ENCODE results near the gene NHLRC4.
"Not testable (repeated sequence)": the region's sequence is repeated elsewhere in the genome, so short reads cannot be mapped to it uniquely, and the experiment has no call there.

The NHLRC4 gene

GRCh38 chr16:586047-586644, 19.3 kb downstream of the NHLRC4 start:
- DNase-seq = no peak

GRCh38 chr16:586645-587590, 20.1 kb downstream of the NHLRC4 start:
- DNase-seq = no peak

GRCh38 chr16:588639-588888, 21.8 kb downstream of the NHLRC4 start:
- no peak for DNase-seq

GRCh38 chr16:588889-589657, 22.3 kb downstream of the NHLRC4 start:
- DNase-seq = peak; percentile 98

GRCh38 chr16:589658-590187, 22.9 kb downstream of the NHLRC4 start, which contains the start of gene RAB40C:
TSS of gene RAB40C (plus strand) at chr16:590066. CDS start at chr16:590292, 226 bp downstream.
- DNase-seq = peak; percentile 99

- no peak for DNase-seq
Measured at GRCh38 chr16:590188-590814, 23.5 kb downstream of the NHLRC4 start.

- no peak for DNase-seq
Measured at GRCh38 chr16:590815-591200, 24.0 kb downstream of the NHLRC4 start.

- DNase-seq = no peak
Measured at GRCh38 chr16:591231-591630, 24.4 kb downstream of the NHLRC4 start.

GRCh38 chr16:591892-592517, 25.2 kb downstream of the NHLRC4 start:
- DNase-seq = no peak

- DNase-seq = no peak
Measured at GRCh38 chr16:592518-593306, 25.9 kb downstream of the NHLRC4 start.

- DNase-seq = no peak
Measured at GRCh38 chr16:593406-593805, 26.6 kb downstream of the NHLRC4 start.

GRCh38 chr16:593807-594206, 27.0 kb downstream of the NHLRC4 start:
- no peak for DNase-seq

- DNase-seq = no peak
Measured at GRCh38 chr16:595094-595528, 28.3 kb downstream of the NHLRC4 start.

- no peak for DNase-seq
Measured at GRCh38 chr16:595942-596735, 29.3 kb downstream of the NHLRC4 start.

- no peak for DNase-seq
Measured at GRCh38 chr16:596736-597060, 29.9 kb downstream of the NHLRC4 start.

GRCh38 chr16:597655-598054, 30.9 kb downstream of the NHLRC4 start:
- not testable (repeated sequence) for DNase-seq

GRCh38 chr16:598823-599739, 32.3 kb downstream of the NHLRC4 start:
- no peak for DNase-seq

GRCh38 chr16:600781-601180, 34.0 kb downstream of the NHLRC4 start:
- no peak for DNase-seq

GRCh38 chr16:603933-604332, 37.1 kb downstream of the NHLRC4 start:
- DNase-seq = no peak

Measured in stimulated activated CD4-positive, alpha-beta T cell treated with anti-CD3 and anti-CD28 coated beads, Interleukin-4, amount 100 ng/mL, for 1 hour (primary cell).